Measurements from ENCODE around the gene SOX6.

The SOX6 gene

GRCh38 chr11:16096336-16096735 lies 260.0 kb downstream of the SOX6 start:
- no peak overlapping the region for H3K27ac ChIP-seq
- TF ChIP-seq CTCF (conservative IDR thresholded peaks at IDR 0.05; ENCODE audit: low read depth): no peak
- peak; percentile 20 for DNase-seq (ENCODE audit: low spot score)
- ChIA-PET CTCF (interaction anchor here (0.6 kb wide), 1 partner anchor 138 kb away, joined by 3 read pairs; no protein-coding TSS in a partner anchor), POLR2A (ENCODE audit: low non-redundant PET) (no interaction called here)

GRCh38 chr11:16095756-16096155 lies 260.6 kb downstream of the SOX6 start:
- DNase-seq (ENCODE audit: low spot score): no peak
- CTCF ChIA-PET: no interaction called here
- no peak for TF ChIP-seq CTCF (conservative IDR thresholded peaks at IDR 0.05; ENCODE audit: low read depth)
- no peak overlapping the region for H3K27ac ChIP-seq
- POLR2A ChIA-PET (ENCODE audit: low non-redundant PET): no interaction called here

- POLR2A ChIA-PET (ENCODE audit: low non-redundant PET): no interaction called here
- no peak for TF ChIP-seq CTCF (conservative IDR thresholded peaks at IDR 0.05; ENCODE audit: low read depth)
- no peak overlapping the region for H3K27ac ChIP-seq
- CTCF ChIA-PET: no interaction called here
- DNase-seq (ENCODE audit: low spot score): no peak
These were observed 262.3 kb downstream of the SOX6 start for GRCh38 chr11:16093889-16094653.

- CTCF ChIA-PET: interaction anchor here (1.4 kb wide), 1 partner anchor 51 kb away, joined by 3 read pairs; no protein-coding TSS in a partner anchor
- no peak for TF ChIP-seq CTCF (conservative IDR thresholded peaks at IDR 0.05; ENCODE audit: low read depth)
- no peak overlapping the region for H3K27ac ChIP-seq
- POLR2A ChIA-PET (ENCODE audit: low non-redundant PET): no interaction called here
- DNase-seq (ENCODE audit: low spot score): no peak
These were observed 264.5 kb downstream of the SOX6 start for GRCh38 chr11:16091862-16092261.

- DNase-seq (ENCODE audit: low spot score): no peak
- TF ChIP-seq CTCF (conservative IDR thresholded peaks at IDR 0.05; ENCODE audit: low read depth): no peak
- H3K27ac ChIP-seq: no peak overlapping the region
- CTCF ChIA-PET: no interaction called here
- POLR2A ChIA-PET (ENCODE audit: low non-redundant PET): no interaction called here
These were observed 266.9 kb downstream of the SOX6 start for GRCh38 chr11:16089481-16089880.

- no peak for DNase-seq (ENCODE audit: low spot score)
- no peak for TF ChIP-seq CTCF (conservative IDR thresholded peaks at IDR 0.05; ENCODE audit: low read depth)
- H3K27ac ChIP-seq: no peak overlapping the region
- ChIA-PET POLR2A (ENCODE audit: low non-redundant PET) (no interaction called here), CTCF (no interaction called here)
These were observed 267.6 kb downstream of the SOX6 start for GRCh38 chr11:16088774-16089173.
